GM19395 (cell line): ENCODE data around the gene DUS1L.
A peak's percentile ranks its signal among the peaks of the same experiment; 100 is the strongest.

Source experiments
- ATAC-seq: cut with Tn5 transposase; IDR thresholded peaks from one replicate; pipeline ENCODE4 v1.9.1; 2021; ENCODE audit warnings: mild to moderate bottlenecking, moderate library complexity; ENCODE audit not compliant: unreplicated experiment

Gene DUS1L

DNA sequence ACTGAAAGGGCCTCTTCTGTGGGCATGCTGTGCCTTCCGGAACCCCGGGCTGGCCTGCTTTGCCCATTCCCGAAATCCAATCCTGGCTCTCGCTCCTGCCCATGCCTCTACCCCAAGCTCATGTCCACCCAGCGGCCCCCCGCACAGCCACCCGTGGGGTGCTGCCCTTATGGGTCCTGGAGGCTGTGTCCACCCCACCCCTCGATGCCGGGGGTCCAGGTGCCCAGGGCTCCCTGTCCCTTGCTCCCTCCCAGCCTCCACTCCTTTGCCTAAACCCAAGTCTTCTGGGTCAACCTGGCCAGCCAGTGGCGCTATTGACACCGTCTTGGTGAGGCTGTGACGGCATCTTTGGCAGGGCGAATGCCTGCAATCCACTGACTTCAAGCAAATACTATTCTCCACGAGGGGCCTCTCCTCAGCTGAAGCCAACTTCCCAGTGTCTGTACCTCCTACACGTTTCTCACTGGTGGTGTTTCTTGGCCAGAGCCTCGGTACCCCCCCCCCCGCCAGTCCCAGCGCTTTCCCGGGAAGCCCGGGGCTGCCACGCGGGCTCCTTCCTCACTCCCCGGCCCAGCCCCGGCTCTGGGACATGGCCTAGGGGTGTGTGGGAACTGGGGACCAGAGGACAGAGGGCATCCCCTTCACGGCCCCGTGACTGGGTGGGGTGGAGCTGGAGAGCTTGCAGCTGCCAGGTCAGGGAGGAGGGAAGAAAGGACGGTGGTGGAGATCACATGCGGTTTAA, 12.2 kb upstream of the DUS1L start:
- ATAC-seq: no peak

DNA sequence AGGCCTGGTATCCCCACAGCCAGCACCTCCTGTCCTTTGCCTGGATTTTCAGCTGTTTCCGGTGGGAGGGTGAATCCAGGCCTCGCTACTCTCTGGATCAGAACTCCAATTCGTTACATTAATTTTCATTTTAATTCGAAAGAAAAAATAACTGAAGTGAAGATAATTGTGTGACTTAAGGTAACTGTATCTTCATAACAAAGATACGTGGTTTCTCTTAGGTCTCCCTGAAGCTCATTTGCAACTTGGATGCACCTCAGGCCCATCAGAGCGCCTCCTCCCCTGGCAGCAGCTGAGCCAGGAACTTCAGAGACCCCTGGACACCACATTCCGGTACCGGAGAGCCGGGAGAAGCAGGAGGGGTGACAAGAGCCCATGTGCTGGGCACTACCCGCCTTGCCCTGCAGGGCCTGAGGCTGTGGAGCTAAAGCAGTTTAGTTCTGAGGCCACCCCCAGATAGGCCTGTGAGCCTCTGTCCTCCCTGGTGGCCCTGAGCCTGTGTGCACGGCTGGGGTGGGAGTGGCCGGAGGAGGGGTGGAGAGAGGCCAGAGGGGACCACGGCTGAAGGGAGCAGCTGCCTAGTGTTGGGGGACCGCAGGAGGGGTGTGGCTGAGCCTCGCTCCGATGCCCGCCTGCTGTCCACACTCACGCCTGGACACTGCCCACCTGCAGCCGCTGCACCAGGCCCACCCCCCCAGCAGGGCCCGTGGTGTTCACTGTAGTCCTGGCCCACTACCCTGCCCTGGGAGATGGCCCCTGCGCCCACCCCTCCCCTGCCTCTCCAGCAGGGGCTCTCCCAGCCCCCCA, 11.4 kb upstream of the DUS1L start:
- no peak for ATAC-seq

DNA sequence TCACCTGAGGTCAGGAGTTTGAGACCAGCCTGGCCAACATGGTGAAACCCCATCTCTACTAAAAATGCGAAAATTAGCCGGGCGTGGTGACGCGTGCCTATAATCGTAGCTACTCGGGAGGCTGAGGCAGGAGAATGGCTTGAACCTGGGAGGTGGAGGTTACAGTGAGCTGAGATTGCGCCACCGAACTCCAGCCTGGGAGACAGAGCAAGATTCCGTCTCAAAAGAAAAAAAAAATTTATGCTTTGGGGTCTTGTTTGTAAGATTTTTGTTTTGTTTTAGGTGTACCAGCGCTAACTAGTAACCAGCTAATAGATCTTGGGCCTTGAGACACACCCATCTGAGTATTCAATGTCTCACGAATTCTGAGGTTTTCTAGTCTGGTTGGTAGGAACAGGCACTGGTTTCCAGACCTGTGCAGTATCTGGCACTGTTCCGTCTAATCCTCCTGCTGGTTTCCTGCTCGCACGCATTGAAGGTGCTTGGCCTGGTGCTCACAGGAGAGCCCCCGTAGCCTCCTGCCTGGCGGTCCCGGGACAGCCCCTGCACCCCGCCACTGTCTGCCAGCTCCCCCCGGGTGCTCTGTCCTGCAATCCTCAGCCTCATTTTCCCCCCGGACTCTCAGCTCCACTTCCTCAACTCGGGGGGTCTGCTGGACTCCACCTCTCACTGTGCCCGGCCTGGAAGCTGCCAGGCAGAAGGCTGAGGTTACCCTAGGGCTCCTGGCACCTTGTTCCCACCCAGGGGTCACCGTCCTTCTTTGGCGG, 10.6 kb upstream of the DUS1L start:
- no peak for ATAC-seq

DNA sequence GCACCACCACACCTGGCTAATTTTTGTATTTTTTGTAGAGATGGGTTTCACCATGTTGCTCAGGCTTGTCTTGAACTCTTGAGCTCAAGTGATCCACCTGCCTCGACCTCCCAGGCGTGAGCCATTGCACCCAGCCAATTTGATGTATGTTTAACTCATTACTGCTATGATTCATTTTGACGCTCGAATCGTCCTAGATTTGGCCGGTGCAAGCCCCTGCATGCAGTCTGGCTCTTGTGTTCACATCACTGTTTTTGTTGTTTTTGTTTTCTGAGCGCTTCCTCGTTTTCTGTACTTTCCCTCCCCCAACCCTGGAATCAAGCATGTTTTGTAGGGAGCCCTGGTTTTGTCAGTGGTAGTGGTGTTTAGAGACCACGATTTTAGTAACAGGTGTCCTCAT, 7.8 kb upstream of the DUS1L start:
- ATAC-seq: no peak

DNA sequence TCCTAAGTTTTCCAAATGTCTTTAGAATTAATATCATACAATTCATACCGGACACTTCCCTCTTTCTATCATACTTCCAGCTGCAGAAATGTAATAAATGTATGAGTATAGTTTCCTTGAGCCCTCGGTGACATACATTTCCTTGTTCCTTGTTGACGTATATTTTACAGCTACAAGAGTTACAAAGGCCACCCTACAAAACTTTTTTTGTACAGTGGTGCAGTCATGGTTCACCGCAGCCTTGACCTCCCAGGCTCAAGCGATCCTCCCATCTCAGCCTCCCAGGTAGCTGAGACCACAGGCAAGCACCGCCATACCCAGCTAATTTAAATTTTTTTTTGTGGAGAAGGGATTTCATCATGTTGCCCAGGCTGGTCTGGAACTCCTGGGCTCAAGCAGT, 7.2 kb upstream of the DUS1L start:
- no peak for ATAC-seq

DNA sequence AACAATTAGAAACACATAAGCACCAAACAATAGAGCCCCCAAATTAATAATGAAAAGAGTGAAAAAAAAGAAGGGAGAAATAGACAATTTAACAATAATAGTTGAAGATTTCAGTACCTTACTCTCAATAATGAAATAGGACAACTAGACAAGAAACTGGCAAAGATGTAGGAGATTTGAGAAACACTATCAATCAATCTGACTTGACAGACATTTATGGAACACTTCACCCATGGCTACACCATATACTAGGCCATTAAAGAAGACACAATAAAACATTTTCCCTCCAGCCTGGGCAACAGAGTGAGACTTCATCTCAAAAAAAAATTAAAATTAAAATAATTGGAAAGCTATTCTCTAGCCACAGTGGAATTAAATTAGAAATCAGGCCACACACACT, 5.0 kb upstream of the DUS1L start:
- ATAC-seq: no peak

DNA sequence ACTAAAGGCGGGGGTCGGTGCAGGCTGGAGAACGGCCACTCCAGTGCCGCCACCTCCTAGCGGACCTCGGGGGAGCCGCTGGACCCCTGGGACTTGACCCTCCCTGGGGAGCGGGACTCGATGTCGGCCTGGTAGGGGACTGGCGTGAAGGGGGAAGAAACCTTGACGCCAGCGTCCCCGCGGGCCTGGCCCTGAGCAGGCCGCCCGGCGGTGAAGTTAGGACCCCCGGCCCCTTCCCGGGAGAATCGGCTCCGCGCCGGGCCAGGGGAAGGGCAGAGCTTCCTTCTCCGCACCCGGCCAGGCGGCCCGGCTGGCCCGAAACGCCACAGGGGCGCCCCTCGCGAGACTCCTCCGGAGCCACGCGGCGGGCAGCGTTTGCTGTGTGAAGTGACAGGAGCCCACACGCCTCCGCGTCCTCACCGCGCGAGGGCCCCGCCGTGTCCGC, 389 bp downstream of the DUS1L start:
- peak; percentile 32 for ATAC-seq

DNA sequence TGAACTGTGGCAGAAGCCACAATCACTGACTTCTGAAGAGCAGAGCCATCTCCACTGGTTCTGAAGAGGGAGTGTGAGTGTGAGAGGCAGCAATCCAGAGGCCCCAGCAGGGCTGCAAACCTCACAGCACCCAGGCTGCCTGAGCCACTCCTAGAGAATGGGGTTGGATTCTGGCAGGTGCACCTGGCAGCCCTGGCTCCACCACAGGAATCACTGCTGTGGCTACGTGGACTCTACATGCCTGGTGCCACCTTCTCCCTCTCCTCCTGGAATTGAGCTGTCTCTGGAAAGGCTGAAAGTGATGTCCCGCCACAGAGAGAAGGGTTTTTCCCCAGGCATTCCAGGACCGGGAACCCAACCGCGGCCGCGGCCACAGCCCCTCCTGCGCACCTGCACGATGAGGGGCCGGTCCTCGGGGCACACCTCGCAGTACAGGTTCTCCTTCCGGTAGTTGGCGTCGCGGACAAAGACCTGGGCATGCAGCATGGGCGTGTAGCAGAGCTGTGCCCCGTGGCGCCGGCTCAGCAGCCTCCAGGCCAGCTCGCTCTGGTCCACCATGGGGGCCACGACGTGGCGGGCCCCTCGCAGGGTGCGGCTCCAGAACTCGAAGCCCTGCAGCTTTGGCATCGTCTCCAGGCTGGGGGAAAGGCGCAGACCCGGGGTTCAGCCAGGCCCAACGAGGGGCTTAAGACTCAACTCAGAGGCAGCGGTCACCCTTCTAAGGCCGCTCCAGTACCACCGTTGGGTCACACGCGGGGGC, 991 bp downstream of the DUS1L start:
- ATAC-seq: no peak

DNA sequence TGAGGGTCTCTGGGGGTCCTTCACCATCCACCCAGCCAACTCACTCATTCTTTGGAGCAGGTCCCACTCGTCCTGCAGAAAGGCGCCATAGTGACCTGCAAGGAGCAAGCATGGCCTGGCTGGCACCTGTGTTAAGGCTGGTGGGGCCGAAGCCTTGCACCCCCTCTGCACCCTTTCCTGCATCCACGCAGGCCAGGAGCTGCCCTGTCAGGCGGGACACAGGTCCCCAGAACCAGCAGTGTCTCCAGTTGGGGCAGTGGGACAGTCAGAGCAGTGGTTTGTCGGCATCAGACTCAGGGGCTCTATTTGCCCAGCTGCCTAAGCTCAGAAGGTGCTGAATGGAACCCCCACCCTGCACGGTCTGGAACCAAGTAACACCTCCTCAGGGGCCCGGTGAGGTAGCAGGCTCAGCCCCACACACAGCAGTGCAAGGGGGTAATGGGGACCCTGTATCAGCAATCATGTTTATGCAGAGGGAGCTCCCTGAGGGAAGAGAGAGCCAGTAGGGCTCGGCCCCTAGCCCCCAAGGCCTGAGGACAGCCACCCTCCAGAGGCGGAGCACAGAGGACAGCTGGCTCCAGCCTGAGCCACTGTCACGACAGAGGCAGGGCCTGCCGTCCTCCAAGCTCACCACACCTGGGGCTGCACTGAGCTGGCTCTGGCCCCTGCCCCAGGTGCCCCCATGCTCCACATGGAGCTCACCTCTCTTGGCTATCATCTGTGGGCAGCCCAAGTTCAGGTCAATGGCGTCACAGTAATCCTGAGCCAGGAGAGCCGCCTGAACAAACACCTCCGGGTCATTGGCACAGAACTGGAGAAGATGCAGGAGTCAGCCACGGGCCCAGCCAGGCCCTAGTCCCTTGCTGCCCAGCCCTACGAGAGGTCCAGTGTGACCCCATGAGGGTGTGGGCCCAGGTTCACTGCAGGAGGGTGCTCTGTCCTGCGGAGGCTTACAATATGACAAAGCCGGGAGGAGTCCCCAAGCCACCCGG, 1.9 kb downstream of the DUS1L start:
- no peak for ATAC-seq

DNA sequence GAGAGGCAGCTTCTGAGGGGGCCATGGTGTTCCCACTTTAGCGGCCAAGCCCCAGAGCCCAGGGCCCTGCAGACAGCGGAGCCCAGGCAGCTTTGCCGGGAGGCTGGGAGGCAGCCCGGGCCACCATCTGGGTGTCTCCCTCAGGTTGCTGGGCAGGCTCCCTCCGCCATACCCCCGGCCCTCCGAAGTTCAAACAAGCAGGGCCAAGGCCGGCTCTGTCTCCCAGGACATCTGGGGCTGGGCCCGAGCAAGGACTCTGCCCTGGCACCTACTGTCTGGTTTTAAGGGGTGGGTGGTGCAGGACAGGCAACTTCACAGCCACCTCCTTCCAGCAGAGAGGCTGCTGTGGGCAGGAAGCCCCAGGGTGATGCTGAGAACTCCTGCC, 2.6 kb downstream of the DUS1L start:
- ATAC-seq: no peak

DNA sequence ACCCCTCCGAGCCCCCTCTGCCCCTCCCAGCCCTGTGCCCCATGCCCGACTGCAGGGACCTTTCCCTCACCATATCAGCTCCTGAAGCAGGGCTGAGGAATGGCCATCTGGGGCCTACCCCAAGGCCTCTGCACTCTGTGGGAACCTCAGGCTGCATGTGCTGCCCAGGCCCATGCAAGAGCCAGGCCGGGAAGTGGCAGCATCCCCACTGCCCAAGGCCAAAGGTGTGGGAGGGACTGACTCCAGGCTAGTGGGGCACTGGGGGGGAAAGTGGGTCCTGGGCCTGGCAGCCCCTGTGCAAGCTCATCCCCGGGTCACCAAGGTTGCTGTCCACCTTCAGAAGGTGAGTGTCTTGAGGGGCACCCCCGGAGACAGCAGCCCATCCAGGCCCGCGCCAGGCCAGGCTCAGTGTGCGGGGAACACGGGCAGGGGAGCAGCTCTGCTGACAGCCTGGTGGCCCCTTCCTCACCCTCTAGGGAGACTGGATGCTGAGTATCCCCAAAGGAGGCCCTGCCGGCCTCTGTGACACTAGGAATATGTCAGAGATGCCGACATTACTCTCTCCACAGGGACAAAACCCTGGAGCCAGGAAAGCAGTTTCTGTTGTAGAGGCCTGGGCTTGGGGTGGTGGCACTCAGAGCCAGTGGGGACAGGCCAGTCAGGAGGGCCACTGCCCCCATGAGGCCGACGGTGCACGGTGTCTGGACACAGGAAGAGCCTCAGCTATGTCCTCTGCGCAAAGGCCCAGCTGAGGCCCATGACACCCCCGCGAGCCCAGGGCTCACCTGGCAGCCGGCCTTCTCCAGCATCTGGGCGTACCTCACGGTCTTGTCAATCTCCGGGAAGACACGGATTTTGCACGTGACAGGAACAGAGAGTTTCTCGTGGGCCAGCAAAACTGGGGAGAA, 3.3 kb downstream of the DUS1L start:
- ATAC-seq: no peak

DNA sequence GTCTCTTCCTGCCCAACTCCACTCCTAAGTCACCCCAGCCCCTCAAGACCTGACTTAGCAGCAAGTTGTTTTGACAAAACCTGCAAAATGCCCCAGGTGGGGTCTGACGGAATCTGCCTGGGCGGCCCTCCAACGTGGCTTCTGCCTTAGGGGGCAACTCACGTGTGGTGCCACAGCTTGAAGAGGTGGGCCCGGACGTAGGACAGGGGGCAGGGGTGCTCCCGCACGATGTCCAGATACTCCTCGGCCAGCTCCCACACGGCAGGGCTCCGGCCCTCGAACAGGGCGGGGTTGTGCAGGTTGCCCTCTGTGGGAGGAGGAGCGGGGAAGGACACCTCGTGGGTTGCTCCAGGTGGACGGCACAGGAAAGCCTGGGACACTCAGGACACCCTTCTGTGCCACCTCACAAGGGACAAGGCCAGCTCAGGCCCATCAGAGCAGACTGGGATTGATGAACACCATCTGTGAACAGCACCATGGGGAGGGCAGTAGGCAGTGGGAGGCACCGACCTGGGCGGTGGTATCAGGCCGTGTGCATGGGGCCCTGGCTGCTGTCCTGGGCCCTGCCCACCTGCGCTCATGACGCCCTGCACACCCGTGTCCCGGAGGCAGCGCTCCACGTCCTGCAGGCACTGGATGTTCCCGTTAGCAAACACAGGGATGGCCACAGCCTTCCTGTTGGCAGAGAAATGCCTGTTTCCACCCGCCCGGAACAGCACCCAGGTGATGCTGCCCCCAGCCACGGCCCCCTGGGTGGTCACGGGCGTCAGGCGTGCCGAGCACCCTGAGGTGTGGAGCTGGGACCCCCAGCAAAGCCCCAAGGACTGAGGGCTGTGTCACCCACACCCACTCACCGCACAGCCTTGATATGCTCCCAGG, 4.3 kb downstream of the DUS1L start:
- ATAC-seq: no peak

DNA sequence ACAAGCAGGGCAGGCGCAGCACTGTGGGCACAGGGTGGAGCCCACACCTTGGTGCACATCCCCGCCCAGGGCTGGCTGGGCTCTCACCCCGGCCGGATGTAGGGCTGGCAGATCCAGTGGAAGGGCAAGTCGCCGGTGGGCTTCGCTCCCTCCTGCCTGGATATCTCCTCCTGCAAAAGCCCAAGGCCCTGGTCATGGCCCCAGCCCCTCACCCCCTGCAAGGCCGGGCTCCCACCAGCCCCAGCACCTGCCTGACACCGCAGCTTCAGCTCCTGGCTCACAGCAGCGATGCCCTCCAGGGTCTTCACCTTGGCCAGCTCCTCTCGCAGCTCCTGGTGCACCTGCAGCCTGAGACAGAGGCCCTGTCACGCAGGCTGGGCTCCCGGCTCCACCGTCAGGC, 5.0 kb downstream of the DUS1L start:
- no peak for ATAC-seq

DNA sequence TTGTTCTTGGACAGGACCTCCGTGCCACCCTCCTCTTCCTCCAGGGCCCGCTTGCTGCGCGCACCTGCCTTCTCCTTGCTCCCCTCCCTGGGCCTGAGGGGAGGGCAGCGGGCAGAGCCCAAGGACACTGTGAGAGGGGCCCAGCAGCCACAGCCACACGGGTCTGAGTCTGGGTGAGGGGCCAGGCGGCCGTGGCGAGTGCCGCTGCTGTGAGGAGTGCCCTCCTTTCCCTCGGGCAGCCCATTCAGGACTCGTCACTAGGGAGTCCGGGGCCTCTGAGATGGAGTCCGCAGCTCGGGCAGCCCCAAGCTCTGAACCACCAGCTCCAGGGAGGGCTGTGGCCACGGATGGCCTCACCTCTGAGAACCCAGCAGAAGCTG, 5.6 kb downstream of the DUS1L start:
- ATAC-seq: no peak

DNA sequence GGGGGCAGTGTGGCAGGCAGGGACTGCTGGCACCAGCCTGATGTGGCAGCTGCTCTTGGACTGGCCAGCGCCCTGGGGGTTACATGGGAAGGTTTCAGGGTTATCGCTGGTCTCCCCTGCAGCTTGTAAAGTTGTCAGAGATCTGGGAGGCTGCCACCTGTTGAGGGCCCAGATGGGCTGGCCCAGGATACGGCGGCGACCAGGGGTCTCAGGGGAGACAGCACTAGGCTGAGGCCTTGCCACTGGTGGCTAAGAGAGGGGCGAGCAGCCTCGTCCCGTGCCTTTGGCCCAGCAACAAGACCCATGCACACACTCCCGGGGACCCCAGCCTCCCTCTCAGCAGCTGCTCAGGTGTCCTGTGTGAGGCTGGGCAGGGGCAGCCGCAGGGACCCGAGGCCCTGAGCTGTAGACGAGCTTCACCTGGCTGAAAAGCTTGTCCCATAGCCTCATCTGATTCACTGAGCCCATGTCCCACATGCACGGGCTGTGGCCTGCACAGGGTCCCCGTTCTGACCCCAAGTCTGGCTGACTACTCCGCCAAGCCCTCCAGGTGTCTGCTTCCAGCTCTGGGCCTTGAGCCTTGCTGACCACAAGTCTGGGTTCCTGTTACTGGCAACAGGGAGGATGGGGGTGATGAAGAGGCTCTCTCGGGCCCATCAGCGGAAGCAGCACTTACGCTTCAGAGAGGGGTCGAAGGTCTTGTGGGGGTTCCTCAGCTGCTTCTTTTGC, 6.2 kb downstream of the DUS1L start:
- no peak for ATAC-seq

DNA sequence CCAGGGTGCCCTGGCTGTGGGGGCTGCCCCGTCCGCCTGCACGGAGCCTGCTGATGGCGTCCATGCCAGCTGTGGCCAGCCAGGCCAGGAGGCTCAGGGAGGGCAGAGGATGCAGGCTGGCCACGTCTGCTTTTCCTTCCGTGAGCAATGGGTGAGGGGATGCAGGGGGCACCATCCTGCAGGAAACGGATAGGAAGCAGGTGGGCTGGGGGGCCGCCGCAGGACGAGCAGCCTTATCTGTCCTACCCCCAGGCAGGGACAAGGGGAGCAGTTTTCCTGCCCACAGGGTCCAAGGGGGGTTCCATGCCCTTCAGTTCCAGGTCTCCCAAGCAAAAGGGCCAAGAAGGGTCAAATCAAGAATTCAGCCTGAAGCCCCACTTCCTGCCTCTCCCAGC, 6.8 kb downstream of the DUS1L start:
- ATAC-seq: no peak

DNA sequence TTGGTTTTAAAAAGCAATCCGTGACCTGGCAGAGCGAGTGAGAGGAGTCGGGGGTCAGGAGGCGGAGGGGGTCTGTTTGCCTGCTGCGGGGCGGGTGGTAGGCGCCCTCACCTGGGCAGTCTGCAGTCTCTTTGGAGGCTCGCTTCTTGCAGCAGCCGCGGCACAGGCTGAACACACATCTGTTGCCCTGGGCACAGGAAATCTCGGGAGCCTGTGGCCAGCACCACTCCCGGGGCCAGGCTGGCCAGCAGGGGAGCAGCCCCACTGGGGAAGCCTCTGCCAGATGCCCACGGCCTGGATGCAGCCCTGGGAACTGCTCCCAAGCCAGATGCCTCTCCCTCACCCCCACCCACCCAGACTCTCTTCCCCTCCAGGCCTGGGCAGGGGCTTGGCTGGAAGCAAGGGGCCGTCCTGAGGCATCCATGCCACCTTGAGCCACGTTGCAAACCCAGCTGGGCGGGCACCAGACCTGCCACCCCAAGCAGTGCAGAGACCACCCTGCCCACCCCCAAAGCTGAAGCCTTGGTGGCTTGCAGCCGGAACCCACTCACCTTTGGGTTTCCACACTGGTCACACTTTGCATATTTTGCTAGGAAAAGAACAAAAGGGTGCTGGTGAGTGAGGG, 7.3 kb downstream of the DUS1L start:
- ATAC-seq: no peak
